Subcutaneous adipose tissue (tissue), 4 donors: Measurements from ENCODE around the gene SRGAP3. TPM values are rescaled to one million over a fixed set of nuclear protein-coding genes. Genes with fewer than 3 reads are reported as not detected.

Source experiments
- CTCF ChIP-seq: fragments of 450-650 bp; IDR thresholded peaks from one replicate; pipeline ENCODE4 v1.5.1; 2016; ENCODE audit warnings: low read depth, mild to moderate bottlenecking, control low read depth, antibody characterized with exemption, moderate library complexity
- total RNA-seq, 4 donors: library from RNA; depleted of rRNA; stranded (reverse); fragments of >200 nt; gene quantifications; one replicate each; pipeline ENCODE4 v1.1.0, GENCODE V29; 2016

The SRGAP3 gene
- total RNA-seq, 4 donors from 2014 or later, result 1.6 to 14.1 (median 8.9) TPM

GRCh38 chr3:9098716-9099675 is 150.4 kb downstream of the SRGAP3 start:
- TF ChIP-seq CTCF, result no peak

- TF ChIP-seq CTCF, result no peak
These were observed 152.0 kb downstream of the SRGAP3 start for GRCh38 chr3:9097495-9097894.

GRCh38 chr3:9091486-9092235 is 157.8 kb downstream of the SRGAP3 start:
- TF ChIP-seq CTCF, result no peak

GRCh38 chr3:9088441-9089353 is 160.7 kb downstream of the SRGAP3 start:
- TF ChIP-seq CTCF, result no peak

DNA sequence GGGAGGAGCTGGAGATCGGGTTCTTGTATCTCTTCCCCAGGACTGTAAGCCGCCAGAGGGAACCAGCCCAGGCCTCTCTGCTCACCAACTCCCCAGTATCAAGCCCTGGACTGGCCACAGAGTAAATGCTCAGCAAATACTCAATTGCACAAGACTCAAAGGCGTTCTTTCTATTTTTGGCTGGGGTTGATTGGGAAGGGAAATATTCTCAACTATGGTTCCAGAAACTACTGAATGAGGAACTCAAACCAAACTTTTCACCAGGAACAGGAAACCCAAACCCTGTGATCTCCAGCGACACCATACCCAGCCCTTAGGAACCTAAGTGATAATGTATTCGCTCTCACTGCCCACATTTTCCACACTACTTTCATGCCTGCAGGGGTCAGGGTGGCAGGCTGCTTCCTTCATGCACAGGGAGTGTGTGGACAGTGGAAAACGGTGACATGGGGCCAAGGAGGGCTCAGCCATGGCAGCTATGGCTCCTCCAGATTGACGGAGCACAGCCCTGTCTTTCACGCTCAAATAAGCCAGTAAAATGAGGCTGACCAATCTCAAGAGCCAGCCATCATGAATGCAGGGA is 161.5 kb downstream of the SRGAP3 start:
- TF ChIP-seq CTCF, result no peak

DNA sequence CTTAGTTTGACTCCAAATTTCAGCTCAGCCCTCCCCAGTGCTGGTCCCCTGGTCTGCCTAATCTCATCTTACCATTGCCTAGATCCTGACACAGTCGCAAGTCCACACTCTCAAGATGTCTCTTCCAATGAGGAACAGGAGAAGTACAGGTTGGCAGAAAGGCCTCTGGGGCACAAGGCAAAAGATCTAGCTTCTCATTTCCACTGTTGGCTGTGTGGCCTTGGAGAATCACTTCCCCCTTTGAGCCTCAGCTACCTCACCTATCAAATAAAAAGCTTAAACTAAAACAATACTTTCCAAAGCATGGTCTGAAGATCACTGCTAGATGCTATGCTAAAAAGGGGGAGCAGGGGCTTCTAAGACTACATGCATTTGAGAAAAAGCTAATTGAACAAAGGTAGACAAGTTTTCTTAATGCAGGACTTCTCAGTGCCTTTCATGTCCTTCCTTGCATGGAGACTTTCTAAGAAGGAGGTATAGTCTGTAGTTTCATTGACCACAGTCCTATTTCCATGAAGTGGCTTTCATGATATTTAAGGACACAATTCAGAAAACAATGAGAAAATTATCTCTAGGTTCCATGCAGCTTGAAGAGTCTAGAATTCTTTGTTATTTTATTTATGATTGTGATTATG is 168.1 kb downstream of the SRGAP3 start:
- TF ChIP-seq CTCF, result no peak
